H54 (cell line): ENCODE measurements around the gene CLEC20A.

Experiments
- DNase-seq: peaks from one replicate; pipeline ENCODE4 v3.0.0; 2011; ENCODE audit warnings: low spot score, mixed read lengths; ENCODE audit not compliant: insufficient read length
- FAIRE-seq: peaks from 3 replicates; lab custom pipeline; 2011; peaks lifted over from hg19 to GRCh38; lab: Jason Lieb, UNC
- POLR2A ChIP-seq: IDR thresholded peaks from 2 replicates; pipeline ENCODE4 v1.6.1; 2011; ENCODE audit warnings: low read depth, mild to moderate bottlenecking, low read length

The CLEC20A gene

GRCh38 chr1:178534137-178534868 lies 37.5 kb upstream of the CLEC20A start:
- no peak for TF ChIP-seq POLR2A
- DNase-seq (no peak), FAIRE-seq (no peak)

- no peak for DNase-seq
- no peak for FAIRE-seq
- no peak for TF ChIP-seq POLR2A
Observed at GRCh38 chr1:178533121-178533946, 36.6 kb upstream of the CLEC20A start.

- no peak for FAIRE-seq
Observed at GRCh38 chr1:178532392-178532791, 35.6 kb upstream of the CLEC20A start.

GRCh38 chr1:178531887-178532286 lies 35.1 kb upstream of the CLEC20A start:
- TF ChIP-seq POLR2A = no peak
- DNase-seq (no peak), FAIRE-seq (no peak)

More at GRCh38 chr1:178532392-178532791, 35.6 kb upstream of the CLEC20A start:
- TF ChIP-seq POLR2A = no peak
- DNase-seq = peak; percentile 73

- FAIRE-seq = no peak
- no peak for DNase-seq
- TF ChIP-seq POLR2A = no peak
Observed at GRCh38 chr1:178530502-178530901, 33.7 kb upstream of the CLEC20A start.

GRCh38 chr1:178530037-178530402 lies 33.3 kb upstream of the CLEC20A start:
- DNase-seq (peak; percentile 93), FAIRE-seq (no peak)
- no peak for TF ChIP-seq POLR2A

GRCh38 chr1:178529364-178530036 lies 32.7 kb upstream of the CLEC20A start:
- no peak for TF ChIP-seq POLR2A
- FAIRE-seq (no peak), DNase-seq (no peak)

GRCh38 chr1:178528953-178529335 lies 32.2 kb upstream of the CLEC20A start:
- no peak for FAIRE-seq
- no peak for TF ChIP-seq POLR2A
- no peak for DNase-seq

- FAIRE-seq (no peak), DNase-seq (no peak)
- no peak for TF ChIP-seq POLR2A
Observed at GRCh38 chr1:178528228-178528952, 31.6 kb upstream of the CLEC20A start.

GRCh38 chr1:178527117-178527516 lies 30.4 kb upstream of the CLEC20A start:
- DNase-seq = no peak
- no peak for TF ChIP-seq POLR2A
- no peak for FAIRE-seq

GRCh38 chr1:178521241-178521640 lies 24.5 kb upstream of the CLEC20A start:
- TF ChIP-seq POLR2A = no peak
- FAIRE-seq (no peak), DNase-seq (no peak)

- TF ChIP-seq POLR2A = no peak
- FAIRE-seq (no peak), DNase-seq (no peak)
Observed at GRCh38 chr1:178520803-178521202, 24.0 kb upstream of the CLEC20A start.

- TF ChIP-seq POLR2A = no peak
- FAIRE-seq (no peak), DNase-seq (no peak)
Observed at GRCh38 chr1:178518894-178519293, 22.1 kb upstream of the CLEC20A start.
